Measurements from ENCODE around the gene PTK7.

- no peak for TF ChIP-seq CTCF (conservative IDR thresholded peaks at IDR 0.05; ENCODE audit: low read depth, low read length)
- no peak for TF ChIP-seq EZH2 (IDR thresholded peaks at IDR 0.05; ENCODE audit: low read length, unreplicated experiment)
- TF ChIP-seq EZH2phosphoT487 (IDR thresholded peaks at IDR 0.05; ENCODE audit: borderline replicate concordance, low read length) = no peak
Measured at GRCh38 chr6:43141644-43142043, 65.5 kb downstream of the PTK7 start.
